IMR-90 (cell line): Measurements from ENCODE around the gene CENPK. TPM values are rescaled to one million over a fixed set of nuclear protein-coding genes. Genes with fewer than 3 reads are reported as not detected.

Experiments
- ATAC-seq: fragments of 200-7000 bp; cut with Tn5 transposase; 2 replicates; pipeline ENCODE4 v1.9.1; 2020; ENCODE audit warnings: low read depth, mild to moderate bottlenecking, moderate library complexity
- Bru-seq: library from RNA; stranded (reverse); fragments of 400-500 nt; gene quantifications from one replicate; lab custom pipeline; 2021; lab: Mats Ljungman, UMichigan
- BruChase-seq, 2 experiments: library from RNA; stranded (reverse); fragments of 400-500 nt; gene quantifications; one replicate each; lab custom pipeline; 2021; lab: Mats Ljungman, UMichigan
- BruUV-seq: library from RNA; stranded (reverse); fragments of 400-500 nt; replicated peaks from 2 replicates; lab custom pipeline; 2021; lab: Mats Ljungman, UMichigan
- CTCF ChIA-PET: fragments of 300-600 bp; formaldehyde crosslinking; extraction: SDS; loops from one replicate; lab custom pipeline; 2021; ENCODE audit warnings: antibody characterized with exemption; lab: Yijun Ruan, JAX
- POLR2A ChIA-PET: fragments of 300-600 bp; sonication (Branson Sonifier 250); formaldehyde crosslinking; loops from one replicate; lab custom pipeline; 2022; ENCODE audit warnings: antibody characterized with exemption; ENCODE audit not compliant: unreplicated experiment; lab: Charles Lee
- DNase-seq: peaks from one replicate; pipeline ENCODE4 v3.0.0; 2013
- H2AFZ ChIP-seq: replicated peaks from 2 replicates; pipeline ENCODE3; 2013; ENCODE audit warnings: low read length, mild to moderate bottlenecking; ENCODE audit not compliant: poor library complexity
- H2AK5ac ChIP-seq: 2 replicates; pipeline ENCODE4 v1.6.1; 2013; ENCODE audit warnings: low read depth, low read length, inconsistent platforms
- H2AK9ac ChIP-seq: replicated peaks from 2 replicates; pipeline ENCODE3; 2013; ENCODE audit warnings: mild to moderate bottlenecking, low read depth, low read length, moderate library complexity; ENCODE audit not compliant: poor library complexity
- H2BK120ac ChIP-seq: 2 replicates; pipeline ENCODE4 v1.6.1; 2013; ENCODE audit warnings: low read depth, low read length, inconsistent platforms
- H2BK15ac ChIP-seq: 3 replicates; pipeline ENCODE4 v1.6.1; 2013; ENCODE audit warnings: low read depth, low read length, inconsistent platforms
- H2BK20ac ChIP-seq: 2 replicates; pipeline ENCODE4 v1.6.1; 2013; ENCODE audit warnings: low read depth, mild to moderate bottlenecking, inconsistent platforms, low read length, moderate library complexity
- H2BK5ac ChIP-seq: 2 replicates; pipeline ENCODE4 v1.6.1; 2013; ENCODE audit warnings: mild to moderate bottlenecking, low read depth, low read length, inconsistent platforms; ENCODE audit not compliant: poor library complexity, severe bottlenecking
- H3K14ac ChIP-seq: replicated peaks from 2 replicates; pipeline ENCODE4 v1.6.1; 2013; ENCODE audit warnings: low read depth, low read length, inconsistent platforms
- H3K18ac ChIP-seq: 2 replicates; pipeline ENCODE4 v1.6.1; 2013; ENCODE audit warnings: low read depth, low read length, control low read depth
- H3K23ac ChIP-seq: 2 replicates; pipeline ENCODE4 v1.6.1; 2013; ENCODE audit warnings: low read depth, low read length, inconsistent platforms
- H3K27ac ChIP-seq: 2 replicates; pipeline ENCODE4 v1.5.1; 2013; ENCODE audit warnings: mild to moderate bottlenecking, control low read depth, low read length; ENCODE audit not compliant: insufficient read depth
- H3K27me3 ChIP-seq: 2 replicates; pipeline ENCODE4 v1.6.1; 2013; ENCODE audit warnings: low read length; ENCODE audit not compliant: control insufficient read depth, insufficient read depth
- H3K36me3 ChIP-seq: 2 replicates; pipeline ENCODE4 v1.6.1; 2013; ENCODE audit warnings: low read length, mixed read lengths; ENCODE audit not compliant: control insufficient read depth, insufficient read depth
- H3K4ac ChIP-seq: 2 replicates; pipeline ENCODE4 v1.6.1; 2013; ENCODE audit warnings: low read depth, low read length, inconsistent platforms
- H3K4me1 ChIP-seq: 2 replicates; pipeline ENCODE4 v1.6.1; 2013; ENCODE audit warnings: low read length, mixed read lengths; ENCODE audit not compliant: control insufficient read depth, insufficient read depth
- H3K4me2 ChIP-seq: 2 replicates; pipeline ENCODE4 v1.6.1; 2013; ENCODE audit warnings: low read depth, mild to moderate bottlenecking, control low read depth, low read length, moderate library complexity
- H3K4me3 ChIP-seq: 2 replicates; pipeline ENCODE4 v1.5.1; 2013; ENCODE audit warnings: low read depth, mild to moderate bottlenecking, control low read depth, low read length, moderate library complexity; ENCODE audit not compliant: insufficient read depth
- H3K56ac ChIP-seq: 2 replicates; pipeline ENCODE4 v1.6.1; 2013; ENCODE audit warnings: low read length, inconsistent platforms; ENCODE audit not compliant: insufficient read depth; ENCODE audit errors: extremely low read depth
- H3K79me1 ChIP-seq, 2 experiments: 2 replicates each; pipeline ENCODE4 v1.6.1; 2013; ENCODE audit warnings: low read length in 2 of 2, inconsistent platforms in 1 of 2, low read depth in 1 of 2
- H3K9ac ChIP-seq: 2 replicates; pipeline ENCODE4 v1.6.1; 2013; ENCODE audit warnings: low read depth, low read length, control low read depth
- H3K9me1 ChIP-seq: 2 replicates; pipeline ENCODE4 v1.6.1; 2013; ENCODE audit warnings: low read length, inconsistent platforms; ENCODE audit not compliant: insufficient read depth
- H3K9me3 ChIP-seq: 2 replicates; pipeline ENCODE4 v1.6.1; 2013; ENCODE audit warnings: low read length; ENCODE audit not compliant: control insufficient read depth, insufficient read depth
- H4K20me1 ChIP-seq: 2 replicates; pipeline ENCODE4 v1.6.1; 2013; ENCODE audit warnings: low read length, inconsistent platforms; ENCODE audit not compliant: insufficient read depth
- H4K5ac ChIP-seq: 2 replicates; pipeline ENCODE4 v1.6.1; 2013; ENCODE audit warnings: mild to moderate bottlenecking, low read depth, low read length, control low read depth
- H4K8ac ChIP-seq, 2 experiments: 2 replicates each; pipeline ENCODE4 v1.6.1; 2013; ENCODE audit warnings: low read depth in 2 of 2, low read length in 2 of 2, control low read depth in 1 of 2, inconsistent platforms in 1 of 2
- H4K91ac ChIP-seq: 2 replicates; pipeline ENCODE4 v1.6.1; 2013; ENCODE audit warnings: low read depth, low read length, inconsistent platforms; ENCODE audit not compliant: insufficient read depth
- BHLHE40 ChIP-seq: fragments of 150-350 bp; IDR thresholded peaks from 2 replicates; pipeline ENCODE4 v1.6.1; 2016; ENCODE audit warnings: mild to moderate bottlenecking, low read depth, low read length
- CEBPB ChIP-seq: IDR thresholded peaks from 2 replicates; pipeline ENCODE4 v1.6.1; 2012; ENCODE audit warnings: low read depth, low read length, improper control_type of control experiment
- FOS ChIP-seq: fragments of 150-350 bp; IDR thresholded peaks from 2 replicates; pipeline ENCODE4 v1.6.1; 2016; ENCODE audit warnings: low read depth, low read length
- MAFK ChIP-seq: IDR thresholded peaks from 2 replicates; pipeline ENCODE4 v1.6.1; 2012; ENCODE audit warnings: low read depth, low read length, improper control_type of control experiment
- MXI1 ChIP-seq: IDR thresholded peaks from 2 replicates; pipeline ENCODE4 v1.6.1; 2012; ENCODE audit warnings: low read depth, mild to moderate bottlenecking, low read length, moderate library complexity, borderline replicate concordance
- POLR2A ChIP-seq: IDR thresholded peaks from 2 replicates; pipeline ENCODE4 v1.6.1; 2012; ENCODE audit warnings: mild to moderate bottlenecking, low read depth, low read length
- RFX5 ChIP-seq: IDR thresholded peaks from 2 replicates; pipeline ENCODE4 v1.8.0; 2012; ENCODE audit warnings: low read depth, mild to moderate bottlenecking, low read length, moderate library complexity
- USF2 ChIP-seq: fragments of 150-350 bp; IDR thresholded peaks from 2 replicates; pipeline ENCODE4 v1.6.1; 2017; ENCODE audit warnings: mild to moderate bottlenecking, antibody characterized with exemption, low read length, low read depth
- WGBS, 2 experiments: methylation state at CpG; one replicate each; pipeline versions ENCODE4 v1.1.5 to v1.1.7; 2013; ENCODE audit warnings: missing lambda C conversion rate in 2 of 2; ENCODE audit not compliant: insufficient read length in 1 of 2; ENCODE audit errors: extremely low coverage in 2 of 2; 5-methylcytosine and 5-hydroxymethylcytosine counted together
- dilution Hi-C: fragments of 300-500 bp; cut with HindIII; formaldehyde crosslinking; loops from one replicate; pipeline ENCODE4 v1.14.3; 2018; ENCODE audit warnings: low sequenced_read_pairs; ENCODE audit not compliant: unreplicated experiment
- in situ Hi-C: fragments of 300-500 bp; cut with MboI; formaldehyde crosslinking; loops from 3 replicates; pipeline ENCODE4 v1.14.3; 2019; ENCODE audit warnings: low sequenced_read_pairs, inconsistent platforms, mixed read lengths
- intact Hi-C: fragments of 100-400 bp; cut with micrococcal nuclease; formaldehyde crosslinking; loops from 2 replicates; pipeline ENCODE4 v1.10.0; 2022
- long read RNA-seq: library from polyadenylated mRNA; unstranded; transcript quantifications from one replicate; pipeline ENCODE4 v2.0.0, GENCODE V29; 2021; ENCODE audit not compliant: unreplicated experiment
- polyA plus RNA-seq, 3 experiments: library from polyadenylated mRNA; depleted of rRNA; stranded (reverse); fragments of >200 nt; gene quantifications; 2 replicates each; pipeline ENCODE4 v1.2.3, GENCODE V29; 2012; ENCODE audit warnings: low replicate concordance in 1 of 3
- total RNA-seq: library from RNA; depleted of rRNA; stranded (reverse); fragments of >200 nt; gene quantifications from 2 replicates; pipeline ENCODE4 v1.2.3, GENCODE V29; 2012; rRNA removed

Gene CENPK, protein sequence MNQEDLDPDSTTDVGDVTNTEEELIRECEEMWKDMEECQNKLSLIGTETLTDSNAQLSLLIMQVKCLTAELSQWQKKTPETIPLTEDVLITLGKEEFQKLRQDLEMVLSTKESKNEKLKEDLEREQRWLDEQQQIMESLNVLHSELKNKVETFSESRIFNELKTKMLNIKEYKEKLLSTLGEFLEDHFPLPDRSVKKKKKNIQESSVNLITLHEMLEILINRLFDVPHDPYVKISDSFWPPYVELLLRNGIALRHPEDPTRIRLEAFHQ
- total RNA-seq, result 5.6 and 13.6 TPM in 2 replicates
- 6.6 and 9.4 TPM in 2 replicates for polyA plus RNA-seq (2012; rRNA removed)
- polyA plus RNA-seq (2012; cell fraction: cytosol; rRNA removed), result 0.35 and 0.45 TPM in 2 replicates
- polyA plus RNA-seq (2012; cell fraction: nucleus; rRNA removed; ENCODE audit: low replicate concordance), result 0.64 and 4.4 TPM in 2 replicates
- Bru-seq, nascent RNA, result percentile 59 among the genes with signal in this experiment
- percentile 59 among the genes with signal in this experiment for BruChase-seq, experiment 1, labeled RNA remaining after a 6-hour chase
- BruChase-seq, experiment 2, labeled RNA remaining after a 2-hour chase, result percentile 66 among the genes with signal in this experiment
- long read RNA-seq, partial matches to known transcripts, result 1 of 5 reads
- long read RNA-seq, other reads (novel, unspliced or antisense), result 1 of 5 reads

DNA sequence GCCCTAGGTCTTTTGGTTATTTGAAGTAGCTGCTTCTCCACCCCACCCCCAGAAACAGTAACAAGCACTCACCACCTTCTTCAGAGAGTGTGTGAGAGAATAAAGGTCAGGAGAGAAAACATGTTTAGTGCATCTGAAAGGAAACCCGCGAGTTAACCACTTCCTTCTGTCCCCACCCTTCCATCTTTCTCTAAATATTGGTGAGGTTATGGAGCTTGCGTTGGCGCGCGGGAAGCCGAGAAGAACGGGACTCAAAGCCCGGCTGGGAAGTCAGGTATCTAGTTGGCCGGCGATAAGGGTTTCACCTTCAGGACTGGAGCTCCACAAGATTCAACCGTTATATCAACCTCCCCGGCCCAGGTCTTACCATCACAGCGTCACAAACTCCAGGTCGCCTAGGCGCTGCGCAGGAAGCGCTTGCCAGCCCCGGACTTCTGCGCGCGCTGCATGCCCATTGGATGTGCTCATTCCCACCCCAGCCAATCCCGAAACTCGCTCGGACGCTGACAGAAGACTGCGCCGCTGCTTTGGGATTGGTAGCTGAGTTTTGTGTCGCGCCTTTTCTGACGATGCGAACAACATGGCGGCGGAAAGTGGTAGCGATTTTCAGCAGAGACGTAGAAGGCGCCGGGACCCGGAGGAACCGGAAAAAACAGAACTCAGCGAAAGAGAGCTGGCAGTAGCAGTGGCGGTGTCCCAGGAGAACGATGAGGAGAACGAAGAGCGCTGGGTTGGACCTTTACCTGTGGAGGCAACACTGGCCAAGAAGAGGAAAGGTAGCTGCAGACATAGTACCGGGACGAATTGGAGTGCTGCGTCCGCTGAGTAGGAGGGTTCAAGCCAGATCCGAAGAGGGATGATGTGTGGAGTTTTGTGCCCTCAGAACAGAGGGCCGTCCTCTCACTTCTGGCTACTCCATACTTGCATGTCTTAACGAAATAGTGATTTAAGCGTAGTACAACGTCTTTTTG, at the start of gene CENPK, which contains the start of gene PPWD1:
TSS of gene CENPK (minus strand) at position 438 of the 971 bp plus-strand sequence. CDS start 8,261 bp downstream, outside the sequence.
TSS of gene PPWD1 (plus strand) at position 566 of the 971 bp plus-strand sequence. CDS start at position 581, 15 bp downstream.
- TSS peak; percentile 64 for BruUV-seq
- dilution Hi-C loops, result no loop called here
- no peaks in the 10 kb centered on the region; the same call in 1 of the 2 replicates for H3K36me3 ChIP-seq
- H3K14ac ChIP-seq, result peak within 1 kb of the TSS; percentile 98
- H3K56ac ChIP-seq, result peak within 1 kb of the TSS; percentile 82
- CTCF ChIA-PET, result no interaction called here
- H2BK120ac ChIP-seq, result peak within 1 kb of the TSS; percentile 79
- peak within 1 kb of the TSS; percentile 71 for H3K4me3 ChIP-seq
- no peak within 1 kb of the TSS; the same call in 1 of the 2 replicates for H2BK20ac ChIP-seq
- TF ChIP-seq BHLHE40, result no peak
- TF ChIP-seq MAFK, result no peak
- TF ChIP-seq USF2, result no peak
- TF ChIP-seq POLR2A, result peak; percentile 81
- peak; percentile 60; the same call in 1 of the 2 replicates for TF ChIP-seq MXI1
- TF ChIP-seq FOS, result peak; percentile 63; the same call in 1 of the 2 replicates
- TF ChIP-seq CEBPB, result no peak
- no peak; the same call in 1 of the 2 replicates for TF ChIP-seq RFX5
- no peaks in the 10 kb centered on the region for H3K9me3 ChIP-seq
- WGBS, 2 experiments, result 1% methylated on average over 23 of the region's 54 CpGs; no CpG with 5 or more reads in 1 of the 2 experiments
- in situ Hi-C loops, result no loop called here
- DNase-seq, result peak; percentile 94
- peak within 1 kb of the TSS; percentile 99 for H3K23ac ChIP-seq
- H2BK5ac ChIP-seq, result peak within 1 kb of the TSS; percentile 69
- H4K8ac ChIP-seq, result peak within 1 kb of the TSS; percentile 77 to 99
- H2AFZ ChIP-seq, result peak within 1 kb of the TSS; percentile 97
- peak within 1 kb of the TSS; percentile 81 for H3K27ac ChIP-seq
- peak within 1 kb of the TSS; percentile 89 for H4K91ac ChIP-seq
- POLR2A ChIA-PET, result interaction anchor here (0.6 kb wide), 1 partner anchor 61 kb away, joined by 3 read pairs; no protein-coding TSS in a partner anchor
- H3K9me1 ChIP-seq, result no peaks in the 10 kb centered on the region
- peak; percentile 100 for ATAC-seq
- H2AK5ac ChIP-seq, result peak within 1 kb of the TSS; percentile 53
- H2BK15ac ChIP-seq, result peak within 1 kb of the TSS; percentile 13; the same call in 2 of the 3 replicates
- peaks cover 15 to 33% of the 10 kb centered on the region in 2 experiments for H3K79me1 ChIP-seq
- intact Hi-C loops, result loop anchor here (10.0 kb wide), 1 partner anchor 928 kb away; no protein-coding TSS in a partner anchor
- H4K5ac ChIP-seq, result peak within 1 kb of the TSS; percentile 88
- H3K4ac ChIP-seq, result peak within 1 kb of the TSS; percentile 94
- H2AK9ac ChIP-seq, result peak within 1 kb of the TSS; percentile 87
- H3K9ac ChIP-seq, result peak within 1 kb of the TSS; percentile 83
- H3K18ac ChIP-seq, result no peak within 1 kb of the TSS; the same call in 1 of the 2 replicates
- H3K27me3 ChIP-seq, result no peaks in the 10 kb centered on the region
- H3K4me1 ChIP-seq, result no peaks in the 10 kb centered on the region; the same call in 1 of the 2 replicates
- H3K4me2 ChIP-seq, result peak within 1 kb of the TSS; percentile 89
- H4K20me1 ChIP-seq, result no peaks in the 10 kb centered on the region
